Measurements from ENCODE around the gene XPO6. TPM values are rescaled to one million over a fixed set of nuclear protein-coding genes. Genes with fewer than 3 reads are reported as not detected.
A peak's percentile ranks its signal among the peaks of the same experiment; 100 is the strongest.

XPO6 gene
- total and polyA plus RNA-seq, 2 of the 13 experiments (the other 11 are each of a cell fraction or from before 2014, with no cell fraction given), result 109 to 129 TPM

- no peak for FAIRE-seq
- no peak for DNase-seq (ENCODE audit: low spot score)
- no TSS peak for BruUV-seq (replicated peaks)
- Histone ChIP-seq H3K9me3 (ENCODE audit: low read length) (no peaks in the 10 kb centered on the region), H3K4me3 (replicated peaks in 1 of 3; ENCODE audit: insufficient read depth in 1 of 3, low read depth in 2 of 3, low read length in 3 of 3) (peak overlapping the region in 2 of 3 experiments; percentile 20 to 30; a peak in 3 of 6 replicates), H3K79me2 (ENCODE audit: insufficient read depth, low read length) (no peaks in the 10 kb centered on the region), H2AFZ (ENCODE audit: low read length) (no peak overlapping the region), H3K27ac (ENCODE audit: extremely low read length, insufficient read depth, low read length) (no peak overlapping the region), H3K27me3 (ENCODE audit: control insufficient read depth in 1 of 2, insufficient read depth in 2 of 2, low read length in 2 of 2) (peaks cover 27 to 88% of the 10 kb centered on the region in 2 experiments), H4K20me1 (ENCODE audit: insufficient read depth, low read length) (peaks cover 3% of the 10 kb centered on the region; the same call in 1 of the 2 replicates), H3K4me1 (ENCODE audit: insufficient read depth, low read length) (no peaks in the 10 kb centered on the region), H3K9ac (ENCODE audit: insufficient read depth, low read depth, low read length) (no peak overlapping the region), H3K4me2 (ENCODE audit: low read depth, low read length) (no peak overlapping the region; the same call in 1 of the 2 replicates), H3K36me3 (replicated peaks in 1 of 2; ENCODE audit: control insufficient read depth in 1 of 2, insufficient read depth in 2 of 2, low read length in 2 of 2) (no peaks in the 10 kb centered on the region)
- in situ Hi-C loops (cut with HindIII; ENCODE audit: extremely low pct_ligation_motif_present, low pct_unique_long_range_greater_than_20kb), result no loop called here
- TF ChIP-seq ZNF720 (CRISPR knock-in tag; IDR thresholded peaks at IDR 0.05), result no peak
- TF ChIP-seq, protein P1, sequence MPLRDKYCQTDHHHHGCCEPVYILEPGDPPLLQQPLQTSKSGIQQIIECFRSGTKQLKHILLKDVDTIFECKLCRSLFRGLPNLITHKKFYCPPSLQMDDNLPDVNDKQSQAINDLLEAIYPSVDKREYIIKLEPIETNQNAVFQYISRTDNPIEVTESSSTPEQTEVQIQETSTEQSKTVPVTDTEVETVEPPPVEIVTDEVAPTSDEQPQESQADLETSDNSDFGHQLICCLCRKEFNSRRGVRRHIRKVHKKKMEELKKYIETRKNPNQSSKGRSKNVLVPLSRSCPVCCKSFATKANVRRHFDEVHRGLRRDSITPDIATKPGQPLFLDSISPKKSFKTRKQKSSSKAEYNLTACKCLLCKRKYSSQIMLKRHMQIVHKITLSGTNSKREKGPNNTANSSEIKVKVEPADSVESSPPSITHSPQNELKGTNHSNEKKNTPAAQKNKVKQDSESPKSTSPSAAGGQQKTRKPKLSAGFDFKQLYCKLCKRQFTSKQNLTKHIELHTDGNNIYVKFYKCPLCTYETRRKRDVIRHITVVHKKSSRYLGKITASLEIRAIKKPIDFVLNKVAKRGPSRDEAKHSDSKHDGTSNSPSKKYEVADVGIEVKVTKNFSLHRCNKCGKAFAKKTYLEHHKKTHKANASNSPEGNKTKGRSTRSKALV (CRISPR knock-in tag; IDR thresholded peaks at IDR 0.05), result peak; percentile 31; the same call in 1 of the 2 replicates
- TF ChIP-seq HNF4A (CRISPR knock-in tag; IDR thresholded peaks at IDR 0.05), result no peak
- TF ChIP-seq EZH2 (conservative IDR thresholded peaks at IDR 0.05; ENCODE audit: low read depth, low read length), result no peak
- no peak for TF ChIP-seq ZNF44 (CRISPR knock-in tag; IDR thresholded peaks at IDR 0.05)
- no peak for TF ChIP-seq ZKSCAN1 (IDR thresholded peaks at IDR 0.05; ENCODE audit: low read length)
- no peak for ATAC-seq
- WGBS (ENCODE audit: low lambda C conversion rate), result 25% methylated on average over 7 of the region's 99 CpGs
- ChIA-PET POLR2A (no interaction called here), CTCF (ENCODE audit: low intra/inter-chr PET ratio, low total read pairs) (no interaction called here)
- intact Hi-C loops (cut with micrococcal nuclease; ENCODE audit: unreplicated experiment), result no loop called here
Observed at GRCh38 chr16:28062847-28063521, 148.8 kb downstream of the XPO6 start.
